ENCODE results near the gene GRIK3. TPM values are rescaled to one million over a fixed set of nuclear protein-coding genes. Genes with fewer than 3 reads are reported as not detected.

The GRIK3 gene
- polyA plus RNA-seq, 2 of the 4 experiments (the other 2 are of a cell fraction), result not detected

- FAIRE-seq, result no peak
- H3K4me3 ChIP-seq, result no peak overlapping the region
- H3K27ac ChIP-seq, result no peak overlapping the region
- no peak overlapping the region for H3K4me2 ChIP-seq
- TF ChIP-seq MAZ (IDR thresholded peaks at IDR 0.05; ENCODE audit: borderline replicate concordance, low read depth, low read length), result no peak
- no peak for TF ChIP-seq GATA3 (IDR thresholded peaks at IDR 0.05; ENCODE audit: borderline replicate concordance)
- no peak for TF ChIP-seq TP53 (CRISPR knock-in tag; IDR thresholded peaks at IDR 0.05)
- TF ChIP-seq HEYL (CRISPR knock-in tag; IDR thresholded peaks at IDR 0.05), result no peak
- TF ChIP-seq BHLHE40 (IDR thresholded peaks at IDR 0.05; ENCODE audit: low read depth, low read length), result no peak
- TF ChIP-seq, protein P1, sequence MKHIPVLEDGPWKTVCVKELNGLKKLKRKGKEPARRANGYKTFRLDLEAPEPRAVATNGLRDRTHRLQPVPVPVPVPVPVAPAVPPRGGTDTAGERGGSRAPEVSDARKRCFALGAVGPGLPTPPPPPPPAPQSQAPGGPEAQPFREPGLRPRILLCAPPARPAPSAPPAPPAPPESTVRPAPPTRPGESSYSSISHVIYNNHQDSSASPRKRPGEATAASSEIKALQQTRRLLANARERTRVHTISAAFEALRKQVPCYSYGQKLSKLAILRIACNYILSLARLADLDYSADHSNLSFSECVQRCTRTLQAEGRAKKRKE (CRISPR knock-in tag; IDR thresholded peaks at IDR 0.05; ENCODE audit: low read depth), result no peak
- TF ChIP-seq HOXB13 (CRISPR knock-in tag; IDR thresholded peaks at IDR 0.05; ENCODE audit: low read depth), result no peak
- no peak for TF ChIP-seq FOSB (CRISPR knock-in tag; IDR thresholded peaks at IDR 0.05)
- TF ChIP-seq JUN (IDR thresholded peaks at IDR 0.05), result no peak
- TF ChIP-seq, protein P2, sequence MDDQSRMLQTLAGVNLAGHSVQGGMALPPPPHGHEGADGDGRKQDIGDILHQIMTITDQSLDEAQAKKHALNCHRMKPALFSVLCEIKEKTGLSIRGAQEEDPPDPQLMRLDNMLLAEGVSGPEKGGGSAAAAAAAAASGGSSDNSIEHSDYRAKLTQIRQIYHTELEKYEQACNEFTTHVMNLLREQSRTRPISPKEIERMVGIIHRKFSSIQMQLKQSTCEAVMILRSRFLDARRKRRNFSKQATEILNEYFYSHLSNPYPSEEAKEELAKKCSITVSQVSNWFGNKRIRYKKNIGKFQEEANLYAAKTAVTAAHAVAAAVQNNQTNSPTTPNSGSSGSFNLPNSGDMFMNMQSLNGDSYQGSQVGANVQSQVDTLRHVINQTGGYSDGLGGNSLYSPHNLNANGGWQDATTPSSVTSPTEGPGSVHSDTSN (IDR thresholded peaks at IDR 0.05), result no peak
- no peak for TF ChIP-seq RAD21 (conservative IDR thresholded peaks at IDR 0.05 in 1 of 2, IDR thresholded peaks at IDR 0.05 in 1 of 2)
- TF ChIP-seq CBX2 (IDR thresholded peaks at IDR 0.05; ENCODE audit: borderline replicate concordance, low read depth), result no peak
- TF ChIP-seq EP300 (IDR thresholded peaks at IDR 0.05), result no peak
- H3K9me3 ChIP-seq, result no peaks in the 10 kb centered on the region
- CTCF ChIA-PET, result interaction anchor here (0.8 to 1.2 kb wide), 2 partner anchors 14 to 498 kb away, joined by 3 read pairs; no protein-coding TSS in a partner anchor
- POLR2A ChIA-PET, result no interaction called here
- DNase-seq (ENCODE audit: low read depth in 1 of 2, low spot score in 1 of 2), result no peak
- H3K4me1 ChIP-seq, result no peaks in the 10 kb centered on the region
- no peak for ATAC-seq
- 37% methylated on average over 9 of the region's 9 CpGs for WGBS (ENCODE audit: missing lambda C conversion rate)
Observed at GRCh38 chr1:37073854-37074379, 39.6 kb upstream of the GRIK3 start.

DNA sequence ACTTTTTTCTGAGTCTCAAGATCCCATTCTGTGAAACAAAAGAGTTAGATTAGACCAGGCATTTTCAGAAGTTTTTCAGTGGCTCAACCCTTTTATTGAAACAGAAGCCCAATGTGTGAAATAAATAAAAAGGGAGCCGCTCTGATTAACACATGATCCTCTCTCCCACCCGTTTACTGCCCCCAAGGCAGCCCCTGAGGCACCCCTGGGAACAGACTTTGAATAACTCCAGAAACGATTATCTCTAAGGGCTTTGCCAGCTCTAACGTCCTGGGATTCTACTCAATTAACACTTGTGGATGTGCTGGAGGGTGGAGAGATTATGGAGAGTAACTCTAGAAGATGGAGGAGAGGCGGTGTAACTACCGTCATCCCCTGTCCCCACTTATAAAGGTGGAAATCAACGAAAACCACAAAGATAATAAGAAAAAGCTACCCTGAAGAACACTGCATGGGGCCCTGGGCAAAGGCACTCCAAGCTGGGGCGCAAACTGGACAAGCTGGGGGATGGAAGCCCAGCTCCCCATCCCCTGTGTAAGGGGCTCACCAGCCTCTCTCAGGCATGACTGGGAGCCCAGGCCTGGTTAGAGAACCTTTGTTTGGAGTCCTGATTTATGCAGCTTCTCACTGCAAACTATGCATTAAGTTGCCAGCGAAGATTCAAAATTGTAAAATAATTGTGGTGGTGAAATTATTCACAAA lies 39.0 kb upstream of the GRIK3 start:
- H3K4me1 ChIP-seq, result no peaks in the 10 kb centered on the region
- no peak overlapping the region for H3K27ac ChIP-seq
- WGBS (ENCODE audit: missing lambda C conversion rate), result 24% methylated on average over 9 of the region's 9 CpGs
- H3K4me3 ChIP-seq, result no peak overlapping the region
- FAIRE-seq (no peak), DNase-seq (ENCODE audit: low read depth in 1 of 2, low spot score in 1 of 2) (no peak), ATAC-seq (no peak)
- no peaks in the 10 kb centered on the region for H3K9me3 ChIP-seq
- no peak overlapping the region for H3K4me2 ChIP-seq
- POLR2A ChIA-PET, result interaction anchor here (0.6 kb wide), 1 partner anchor 355 kb away, joined by 3 read pairs; no protein-coding TSS in a partner anchor
- CTCF ChIA-PET, result no interaction called here
- no peak for TF ChIP-seq NPAS2 (CRISPR knock-in tag; IDR thresholded peaks at IDR 0.05; ENCODE audit: borderline replicate concordance)
- no peak for TF ChIP-seq HES2 (IDR thresholded peaks at IDR 0.05)
- no peak for TF ChIP-seq ELK1 (IDR thresholded peaks at IDR 0.05; ENCODE audit: low read depth, low read length)
- no peak for TF ChIP-seq HOXB13 (CRISPR knock-in tag; IDR thresholded peaks at IDR 0.05; ENCODE audit: low read depth)
- no peak for TF ChIP-seq CHD2 (IDR thresholded peaks at IDR 0.05; ENCODE audit: low read length, partially characterized antibody)
- TF ChIP-seq GATA3 (IDR thresholded peaks at IDR 0.05; ENCODE audit: borderline replicate concordance), result no peak
- TF ChIP-seq, protein P3, sequence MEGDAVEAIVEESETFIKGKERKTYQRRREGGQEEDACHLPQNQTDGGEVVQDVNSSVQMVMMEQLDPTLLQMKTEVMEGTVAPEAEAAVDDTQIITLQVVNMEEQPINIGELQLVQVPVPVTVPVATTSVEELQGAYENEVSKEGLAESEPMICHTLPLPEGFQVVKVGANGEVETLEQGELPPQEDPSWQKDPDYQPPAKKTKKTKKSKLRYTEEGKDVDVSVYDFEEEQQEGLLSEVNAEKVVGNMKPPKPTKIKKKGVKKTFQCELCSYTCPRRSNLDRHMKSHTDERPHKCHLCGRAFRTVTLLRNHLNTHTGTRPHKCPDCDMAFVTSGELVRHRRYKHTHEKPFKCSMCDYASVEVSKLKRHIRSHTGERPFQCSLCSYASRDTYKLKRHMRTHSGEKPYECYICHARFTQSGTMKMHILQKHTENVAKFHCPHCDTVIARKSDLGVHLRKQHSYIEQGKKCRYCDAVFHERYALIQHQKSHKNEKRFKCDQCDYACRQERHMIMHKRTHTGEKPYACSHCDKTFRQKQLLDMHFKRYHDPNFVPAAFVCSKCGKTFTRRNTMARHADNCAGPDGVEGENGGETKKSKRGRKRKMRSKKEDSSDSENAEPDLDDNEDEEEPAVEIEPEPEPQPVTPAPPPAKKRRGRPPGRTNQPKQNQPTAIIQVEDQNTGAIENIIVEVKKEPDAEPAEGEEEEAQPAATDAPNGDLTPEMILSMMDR (IDR thresholded peaks at IDR 0.05), result no peak
- TF ChIP-seq KDM5A (IDR thresholded peaks at IDR 0.05), result no peak
- TF ChIP-seq JUNB (IDR thresholded peaks at IDR 0.05), result no peak
- no peak for TF ChIP-seq CEBPB (IDR thresholded peaks at IDR 0.05)
- TF ChIP-seq JUN (IDR thresholded peaks at IDR 0.05), result no peak
- no peak for TF ChIP-seq RFX5 (IDR thresholded peaks at IDR 0.05)
- no peak for TF ChIP-seq EP300 (IDR thresholded peaks at IDR 0.05)
- no peak for TF ChIP-seq TFCP2L1 (CRISPR knock-in tag; IDR thresholded peaks at IDR 0.05)
- TF ChIP-seq FOSL2 (IDR thresholded peaks at IDR 0.05), result no peak
- no peak for TF ChIP-seq FOSL2 (CRISPR knock-in tag; IDR thresholded peaks at IDR 0.05)
- no peak for TF ChIP-seq EHMT2 (IDR thresholded peaks at IDR 0.05; ENCODE audit: low read depth)
